HG02678 (cell line): ENCODE results near the gene COX7A1.

Source experiments
- ATAC-seq: cut with Tn5 transposase; IDR thresholded peaks from one replicate; pipeline ENCODE4 v1.9.1; 2021; ENCODE audit warnings: mild to moderate bottlenecking, moderate library complexity; ENCODE audit not compliant: unreplicated experiment

COX7A1 gene

DNA sequence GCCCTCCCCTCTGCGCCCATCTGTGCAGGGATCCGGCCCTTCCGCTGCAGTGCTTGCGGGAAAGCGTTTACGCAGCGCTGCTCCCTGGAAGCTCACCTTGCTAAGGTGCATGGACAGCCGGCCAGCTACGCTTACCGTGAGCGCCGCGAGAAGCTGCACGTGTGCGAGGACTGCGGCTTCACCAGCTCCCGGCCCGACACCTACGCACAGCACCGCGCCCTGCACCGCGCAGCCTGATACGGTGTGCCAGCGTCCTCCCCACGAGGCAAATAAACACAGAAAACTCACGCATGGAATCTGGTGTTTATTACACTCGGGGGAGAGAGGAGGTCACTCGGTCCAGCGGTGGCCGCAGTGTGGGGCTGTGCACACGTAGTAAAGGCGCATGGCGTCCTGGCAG, 38.8 kb downstream of the COX7A1 start:
- no peak for ATAC-seq

DNA sequence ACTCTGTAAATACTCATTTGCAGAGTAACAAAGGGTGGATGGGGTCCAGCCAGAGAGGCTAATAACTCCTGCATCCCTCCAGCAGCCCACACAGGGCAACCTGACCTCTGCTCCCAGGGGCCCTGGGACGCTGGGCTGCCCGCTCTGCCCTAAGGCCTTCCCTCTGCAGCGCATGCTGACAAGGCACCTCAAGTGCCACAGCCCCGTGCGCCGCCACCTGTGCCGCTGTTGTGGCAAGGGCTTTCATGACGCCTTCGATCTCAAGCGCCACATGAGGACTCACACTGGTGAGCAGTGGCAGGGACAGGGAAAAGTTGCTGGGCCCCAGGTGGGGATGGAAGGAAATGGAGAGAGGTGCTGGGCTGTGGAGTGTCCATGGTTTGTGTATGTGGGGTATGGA, 39.6 kb downstream of the COX7A1 start:
- ATAC-seq = no peak

DNA sequence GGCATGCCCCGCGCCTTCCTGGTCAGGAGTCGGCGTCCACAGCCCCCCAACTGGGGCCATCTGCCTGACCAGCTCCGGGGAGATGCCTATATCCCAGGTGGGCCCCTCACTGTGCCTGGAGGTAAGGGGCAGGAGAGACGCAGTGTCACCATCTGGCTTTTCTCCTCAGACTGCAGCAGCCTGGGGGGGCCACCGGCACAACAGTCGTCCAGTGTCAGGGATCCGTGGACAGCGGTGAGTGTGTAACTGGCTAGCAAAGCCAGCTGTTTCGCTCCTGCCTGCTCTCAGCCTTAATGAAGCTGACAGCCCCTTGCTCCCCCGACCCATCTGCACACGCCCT, 41.1 kb downstream of the COX7A1 start:
- ATAC-seq = no peak

DNA sequence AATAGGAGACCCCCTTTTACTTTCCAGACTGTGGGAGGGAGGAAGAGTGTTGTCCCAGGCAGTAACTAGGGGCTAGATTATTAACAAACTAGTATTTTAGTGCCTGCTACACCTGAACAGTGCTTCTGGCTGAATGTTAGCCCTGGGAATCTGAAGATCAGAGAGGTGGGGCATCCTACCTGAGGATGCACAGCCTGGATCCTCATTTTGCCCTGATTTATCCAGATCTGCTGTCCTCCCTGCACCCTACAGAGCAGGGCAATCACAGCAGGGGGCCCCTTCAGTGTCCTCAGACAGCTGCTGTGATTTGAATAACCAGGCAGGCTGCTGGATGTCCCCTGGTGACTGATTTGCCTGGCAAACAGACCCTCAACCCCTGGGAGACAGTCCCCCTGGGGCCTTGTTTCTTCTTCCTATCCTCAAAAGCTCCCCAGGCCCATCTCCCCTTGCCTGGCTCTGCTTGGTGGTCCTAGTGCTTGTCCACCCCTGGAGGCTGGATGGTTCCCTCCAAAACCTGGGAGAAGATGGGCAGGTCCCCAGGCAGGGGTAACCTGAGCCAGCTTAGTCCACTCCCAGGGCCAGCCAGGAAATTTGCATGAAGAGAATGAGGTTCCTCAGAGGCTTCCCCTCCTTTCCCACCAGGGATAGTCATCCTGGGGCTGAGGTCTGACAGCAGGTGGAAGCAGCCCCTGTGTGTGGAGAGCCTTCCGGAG, 41.6 kb downstream of the COX7A1 start, which contains the start of gene OVOL3:
OVOL3 (plus strand) TSS at position 657 of the 713 bp plus-strand sequence. CDS start 60 bp downstream, outside the sequence.
- no peak for ATAC-seq

DNA sequence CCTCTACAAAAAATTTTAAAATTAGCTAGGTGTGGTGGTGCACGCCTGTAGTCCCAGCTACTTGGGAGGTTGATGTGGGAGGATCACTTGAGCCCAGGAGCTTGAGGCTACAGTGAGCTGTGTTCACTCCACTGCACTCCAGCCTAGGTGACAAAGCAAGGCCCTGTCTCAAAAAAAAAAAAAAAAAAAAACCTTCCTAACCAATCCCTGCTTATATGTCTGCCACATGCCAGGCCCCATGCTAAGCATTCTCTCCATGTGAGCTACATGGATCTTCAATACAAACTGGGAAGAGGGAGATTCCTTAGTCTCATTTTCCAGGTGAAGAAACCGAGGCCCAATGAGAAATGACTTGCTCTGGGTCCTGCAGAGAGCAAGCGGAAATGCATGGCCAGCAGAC, 43.6 kb downstream of the COX7A1 start:
- no peak for ATAC-seq

DNA sequence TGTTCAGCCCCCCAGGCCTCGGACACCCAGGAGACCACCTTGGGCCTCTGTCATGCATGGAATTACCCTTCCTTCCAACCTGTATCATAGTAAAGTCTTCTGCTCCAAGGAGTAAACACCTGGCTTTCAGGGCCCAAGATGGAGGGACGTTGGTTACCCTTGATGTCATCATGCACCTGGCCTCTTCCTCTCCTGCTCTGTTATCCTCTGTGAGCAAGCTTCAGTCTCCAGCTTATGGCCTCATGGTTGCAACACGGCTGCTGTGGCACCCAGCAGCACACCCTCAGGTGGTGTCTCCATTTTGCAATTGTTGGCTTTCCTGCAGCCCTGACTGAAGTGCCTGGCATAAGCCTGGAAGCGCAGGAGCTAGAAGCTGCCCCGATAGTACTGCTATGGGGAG, 45.3 kb downstream of the COX7A1 start:
- no peak for ATAC-seq

DNA sequence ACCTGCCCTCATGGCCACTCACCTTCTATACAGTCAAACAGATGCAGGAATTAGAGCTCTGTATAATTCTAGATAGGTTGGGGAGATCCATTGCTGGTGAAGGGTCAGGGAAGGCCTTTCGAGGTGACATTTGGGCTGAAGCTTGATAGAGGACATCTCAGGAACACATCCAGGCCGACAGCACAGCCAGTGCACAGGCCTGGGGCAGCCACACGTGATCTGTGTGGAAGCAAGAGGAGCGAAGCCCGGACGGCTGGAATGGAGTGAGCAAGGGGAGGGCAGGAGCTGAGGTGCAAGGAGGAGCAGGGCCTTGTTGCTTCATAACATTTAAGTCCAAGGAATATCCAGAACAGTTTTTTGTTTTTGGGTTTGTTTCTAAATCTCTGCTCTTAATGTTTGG, 45.8 kb downstream of the COX7A1 start:
- no peak for ATAC-seq

DNA sequence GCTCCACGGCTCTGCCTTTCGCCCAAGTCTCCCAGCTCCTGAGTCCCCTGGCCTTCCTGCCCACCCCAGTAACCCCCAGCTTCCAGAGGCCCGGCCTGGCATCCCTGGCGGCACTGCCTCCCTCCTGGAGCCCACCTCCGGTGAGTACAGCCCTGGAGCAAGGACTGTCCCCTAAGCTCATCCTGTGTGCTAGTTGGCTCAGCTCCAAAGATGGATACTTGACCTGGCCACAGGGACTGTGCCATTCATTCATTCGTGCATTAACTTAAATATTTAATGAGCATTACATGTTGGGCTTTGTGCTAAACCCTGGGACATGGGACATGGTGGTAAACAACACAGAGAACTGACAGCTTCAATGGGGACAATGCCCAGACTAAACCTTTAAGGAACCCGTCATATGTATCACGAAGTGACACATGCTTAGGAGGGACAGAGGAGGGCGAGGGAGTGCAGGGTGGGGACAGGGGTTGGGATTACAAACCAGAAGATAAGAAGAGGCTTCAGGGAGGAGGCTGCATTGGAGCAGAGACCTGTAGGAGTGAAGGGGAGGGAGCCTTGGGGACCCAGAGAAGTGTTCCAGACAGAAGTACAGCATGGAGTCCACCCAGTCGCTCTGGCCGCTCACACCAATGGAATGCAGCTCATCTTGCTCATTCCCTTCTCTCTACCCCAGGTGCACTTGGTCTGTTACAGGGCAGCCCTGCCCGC, 48.2 kb downstream of the COX7A1 start:
- ATAC-seq = no peak

DNA sequence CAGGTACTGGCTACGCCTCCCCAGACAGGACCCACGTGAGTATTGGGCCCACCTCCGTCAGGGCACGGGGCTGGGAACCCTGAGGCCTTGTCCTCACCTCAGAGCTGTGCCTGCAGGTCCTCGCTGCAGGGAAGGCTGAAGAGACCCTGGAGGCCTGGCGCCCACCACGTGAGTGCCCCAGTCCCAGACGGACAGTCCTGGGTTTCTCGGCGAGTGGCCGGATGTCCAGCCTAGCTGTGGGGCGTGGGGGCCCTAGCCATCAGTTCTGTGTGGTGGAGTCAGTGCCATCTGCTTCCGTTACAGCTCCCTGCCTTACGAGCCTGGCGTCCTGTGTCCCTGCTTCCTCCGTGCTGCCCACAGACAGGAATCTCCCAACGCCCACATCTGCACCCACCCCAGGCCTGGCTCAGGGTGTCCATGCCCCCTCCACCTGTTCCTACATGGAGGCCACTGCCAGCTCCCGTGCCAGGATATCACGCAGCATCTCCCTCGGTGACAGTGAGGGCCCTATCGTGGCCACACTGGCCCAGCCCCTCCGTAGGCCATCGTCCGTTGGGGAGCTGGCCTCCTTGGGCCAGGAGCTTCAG, 49.1 kb downstream of the COX7A1 start:
- ATAC-seq = no peak

DNA sequence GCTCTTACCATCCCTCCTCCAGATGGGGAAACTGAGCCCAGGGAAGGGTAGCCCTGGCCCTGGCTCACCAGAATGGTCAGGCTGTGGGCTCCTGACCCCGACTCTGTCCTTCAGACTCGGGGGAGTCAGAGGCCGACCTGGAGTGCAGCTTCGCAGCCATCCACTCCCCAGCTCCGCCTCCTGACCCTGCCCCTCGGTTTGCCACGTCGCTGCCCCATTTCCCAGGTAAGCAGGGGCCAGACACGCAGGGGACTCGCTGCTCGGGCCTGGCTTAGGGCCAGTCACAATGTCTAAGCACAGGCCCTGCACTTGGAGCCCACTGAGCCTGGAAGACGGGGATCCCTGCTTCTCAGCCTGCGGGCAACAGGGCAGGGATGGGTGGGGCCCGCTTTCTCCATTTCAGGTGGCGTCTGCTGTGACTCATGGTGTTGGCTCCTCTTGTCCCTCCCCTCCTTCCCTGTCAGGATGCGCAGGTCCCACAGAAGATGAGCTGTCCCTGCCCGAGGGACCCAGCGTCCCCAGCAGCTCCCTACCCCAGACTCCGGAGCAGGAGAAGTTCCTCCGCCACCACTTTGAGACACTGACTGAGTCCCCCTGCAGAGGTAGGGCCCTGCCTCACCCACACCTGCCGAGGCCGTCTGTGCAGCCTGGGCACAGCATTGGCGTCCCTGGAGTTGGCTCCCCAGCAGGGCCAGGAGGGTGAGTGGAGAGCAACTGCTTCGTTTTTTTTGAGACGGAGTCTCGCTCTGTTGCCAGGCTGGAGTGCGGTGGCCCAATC, 50.5 kb downstream of the COX7A1 start:
- ATAC-seq = no peak
